SH-SY5Y (cell line): ENCODE measurements around the gene ABAT.

Experiments used
- GATA2 ChIP-seq: IDR thresholded peaks from 2 replicates; pipeline ENCODE4 v1.6.1; 2011; ENCODE audit warnings: mild to moderate bottlenecking, low read depth, low read length
- GATA3 ChIP-seq: IDR thresholded peaks from 2 replicates; pipeline ENCODE4 v1.6.1; 2011; ENCODE audit warnings: low read depth, mild to moderate bottlenecking, low read length, moderate library complexity

GRCh38 chr16:8646326-8647053 is 27.9 kb upstream of the ABAT start:
- TF ChIP-seq GATA2, result no peak
- TF ChIP-seq GATA3, result no peak
